Ovary (tissue), 9 donors: ENCODE results near the gene AQP2. TPM values are rescaled to one million over a fixed set of nuclear protein-coding genes. Genes with fewer than 3 reads are reported as not detected.
"Not testable (repeated sequence)": the region's sequence is repeated elsewhere in the genome, so short reads cannot be mapped to it uniquely, and the experiment has no call there.

Source experiments
- DNase-seq, 5 donors: peaks; one replicate each; pipeline ENCODE4 v3.0.0-alpha.2; 2019 to 2020
- H3K27ac ChIP-seq, 2 donors: fragments of 200-600 bp; one replicate each; pipeline versions ENCODE4 v1.5.1 to v1.8.0; 2019 to 2022
- H3K27me3 ChIP-seq: fragments of 200-600 bp; one replicate; pipeline ENCODE4 v1.8.0; 2022
- H3K36me3 ChIP-seq: fragments of 200-600 bp; sonication (generic); one replicate; pipeline ENCODE4 v1.5.1; 2019
- H3K4me1 ChIP-seq: one replicate; pipeline ENCODE4 v1.8.1; 2013; ENCODE audit warnings: mild to moderate bottlenecking, moderate library complexity; ENCODE audit not compliant: insufficient read depth
- H3K4me3 ChIP-seq: fragments of 200-600 bp; sonication (generic); one replicate; pipeline ENCODE4 v1.5.1; 2017
- H3K9me3 ChIP-seq, 2 donors: fragments of 200-600 bp in 1 of 2; sonication (generic) in 1 of 2; one replicate each; pipeline versions ENCODE4 v1.5.1 to v1.8.1; 2013 to 2019; ENCODE audit warnings: mild to moderate bottlenecking in 1 of 2, moderate library complexity in 1 of 2
- EP300 ChIP-seq: sonication (generic); formaldehyde crosslinking; IDR thresholded peaks from one replicate; pipeline ENCODE4 v1.6.1; 2017; ENCODE audit warnings: antibody characterized with exemption
- POLR2A ChIP-seq: fragments of 450-650 bp; IDR thresholded peaks from one replicate; pipeline ENCODE4 v1.6.1; 2017; ENCODE audit warnings: antibody characterized with exemption, mild to moderate bottlenecking, moderate library complexity
- WGBS, 3 donors: extraction: QIAGEN DNeasy Blood & Tissue Kit in 1 of 3; methylation state at CpG; one replicate each; pipeline versions ENCODE4 v1.1.5 to v1.1.7; 2013 to 2017; 5-methylcytosine and 5-hydroxymethylcytosine counted together
- intact Hi-C, 4 donors: fragments of 100-400 bp; cut with DNase I; formaldehyde crosslinking; loops; one replicate each; pipeline versions ENCODE4 v1.11.0 to v1.15.1; 2022 to 2023
- polyA plus RNA-seq, 2 donors: library from polyadenylated mRNA; stranded (reverse); fragments of 200-250 nt in 1 of 2; fragments of 350-450 nt in 1 of 2; fragmentation: Illumina TruSeq in 1 of 2; extraction: RNeasy Lipid Tissue Mini Kit (QIAGEN cat#74804) in 1 of 2; gene quantifications; one replicate each; pipeline ENCODE4 v1.2.3, GENCODE V29; 2013 to 2014
- total RNA-seq, 7 donors: library from RNA; depleted of rRNA in 2 of 7; stranded (reverse); fragments of >200 nt in 2 of 7; fragmentation: NEBNext Ultra II Directional in 3 of 7; extraction: Animal tissue kit (Norgen Biotek cat#: 25700) in 3 of 7; gene quantifications; one replicate each; pipeline versions ENCODE4 v1.1.0 to v1.2.4, GENCODE V29; 2016 to 2023
- TF ChIP-seq, protein P1 (sequence below), 3 donors: fragments of 450-650 bp in 2 of 3; fragments of 200-600 bp in 1 of 3; IDR thresholded peaks; one replicate each; pipeline versions ENCODE4 v1.5.1 to v1.8.0; 2016 to 2022; ENCODE audit warnings: antibody characterized with exemption in 3 of 3, mild to moderate bottlenecking in 1 of 3
- donor health status: DM: no; HTN: no; CAD: no; lungs with moderate emphysema.
- donor health status: DM: no; HTN: no; CAD: no.
- donor health status: Bipolar disorder and iron deficiency.
- donor health status: DM: yes; HTN: yes; CAD: no.
- donor health status: DM: no; HTN: no; CAD: no.
- donor health status: DM: yes; HTN: yes; CAD: no.

The AQP2 gene
- total and polyA plus RNA-seq, 9 donors, result 0.11 to 3.7 (median 2.1) TPM; not detected in 6

DNA sequence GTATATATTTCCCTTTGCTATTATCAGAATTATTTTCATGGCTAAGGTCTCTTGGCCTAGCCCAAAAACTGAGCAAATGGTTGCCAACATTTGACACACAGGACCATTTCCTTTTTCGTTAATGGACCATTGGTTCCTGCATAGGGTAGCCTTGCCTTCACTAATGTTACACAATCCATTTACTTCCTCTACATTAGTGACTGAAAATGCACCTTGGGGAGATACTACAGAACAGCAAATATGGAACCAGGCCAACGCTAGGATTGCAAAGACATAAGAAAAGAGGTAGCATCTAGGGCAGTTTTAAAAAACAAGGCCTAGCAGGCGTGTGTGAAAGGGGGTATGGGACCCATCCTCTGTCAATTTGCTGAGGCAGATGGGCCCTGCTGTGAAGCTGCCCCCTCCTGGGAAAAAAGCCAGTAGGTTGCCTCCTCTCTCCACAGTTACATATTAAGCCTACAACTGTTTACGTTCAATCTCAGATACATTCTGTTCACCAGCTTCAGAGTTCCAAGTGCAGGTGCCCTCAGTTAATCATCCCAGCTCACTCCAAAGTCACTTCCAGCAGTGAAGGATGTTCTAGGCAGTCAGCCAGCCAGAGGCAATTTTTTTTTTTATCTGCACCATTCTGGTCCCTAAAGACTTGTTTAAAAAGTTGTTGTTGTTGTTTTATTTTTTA lies 37.2 kb downstream of the AQP2 start:
- no peaks in the 10 kb centered on the region for H3K9me3 ChIP-seq
- intact Hi-C loops, result no loop called here
- TF ChIP-seq EP300 (no peak), POLR2A (no peak)
- TF ChIP-seq, protein P1, sequence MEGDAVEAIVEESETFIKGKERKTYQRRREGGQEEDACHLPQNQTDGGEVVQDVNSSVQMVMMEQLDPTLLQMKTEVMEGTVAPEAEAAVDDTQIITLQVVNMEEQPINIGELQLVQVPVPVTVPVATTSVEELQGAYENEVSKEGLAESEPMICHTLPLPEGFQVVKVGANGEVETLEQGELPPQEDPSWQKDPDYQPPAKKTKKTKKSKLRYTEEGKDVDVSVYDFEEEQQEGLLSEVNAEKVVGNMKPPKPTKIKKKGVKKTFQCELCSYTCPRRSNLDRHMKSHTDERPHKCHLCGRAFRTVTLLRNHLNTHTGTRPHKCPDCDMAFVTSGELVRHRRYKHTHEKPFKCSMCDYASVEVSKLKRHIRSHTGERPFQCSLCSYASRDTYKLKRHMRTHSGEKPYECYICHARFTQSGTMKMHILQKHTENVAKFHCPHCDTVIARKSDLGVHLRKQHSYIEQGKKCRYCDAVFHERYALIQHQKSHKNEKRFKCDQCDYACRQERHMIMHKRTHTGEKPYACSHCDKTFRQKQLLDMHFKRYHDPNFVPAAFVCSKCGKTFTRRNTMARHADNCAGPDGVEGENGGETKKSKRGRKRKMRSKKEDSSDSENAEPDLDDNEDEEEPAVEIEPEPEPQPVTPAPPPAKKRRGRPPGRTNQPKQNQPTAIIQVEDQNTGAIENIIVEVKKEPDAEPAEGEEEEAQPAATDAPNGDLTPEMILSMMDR (IDR thresholded peaks at IDR 0.05), result no peak
- H3K4me1 ChIP-seq, result no peaks in the 10 kb centered on the region
- no peaks in the 10 kb centered on the region for H3K36me3 ChIP-seq
- H3K27ac ChIP-seq, result no peak overlapping the region
- DNase-seq, result no peak
- no peaks in the 10 kb centered on the region for H3K27me3 ChIP-seq
- no peak overlapping the region for H3K4me3 ChIP-seq
- WGBS, 3 donors, result 80 to 82% (median 81%) methylated on average over 4 of the region's 4 CpGs

DNA sequence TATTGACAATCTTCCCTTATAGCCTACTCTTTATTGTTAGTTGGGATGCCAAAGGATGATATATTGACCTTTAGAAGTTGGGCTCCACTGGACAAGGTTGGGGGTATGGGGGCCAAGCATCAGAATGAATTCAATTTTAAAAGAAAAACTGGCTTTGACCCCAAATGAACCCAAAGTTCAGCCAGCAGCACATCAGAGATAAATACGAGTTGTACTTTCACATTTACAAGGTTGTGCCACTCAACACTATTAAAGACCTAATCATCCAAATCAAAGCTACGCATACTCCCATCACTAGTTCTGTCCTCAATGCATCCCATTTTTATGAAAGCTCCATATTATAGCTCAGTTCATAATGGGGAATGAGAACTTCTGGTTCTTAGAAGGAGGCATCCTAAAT lies 38.9 kb downstream of the AQP2 start:
- not testable (repeated sequence) for H3K9me3 ChIP-seq

DNA sequence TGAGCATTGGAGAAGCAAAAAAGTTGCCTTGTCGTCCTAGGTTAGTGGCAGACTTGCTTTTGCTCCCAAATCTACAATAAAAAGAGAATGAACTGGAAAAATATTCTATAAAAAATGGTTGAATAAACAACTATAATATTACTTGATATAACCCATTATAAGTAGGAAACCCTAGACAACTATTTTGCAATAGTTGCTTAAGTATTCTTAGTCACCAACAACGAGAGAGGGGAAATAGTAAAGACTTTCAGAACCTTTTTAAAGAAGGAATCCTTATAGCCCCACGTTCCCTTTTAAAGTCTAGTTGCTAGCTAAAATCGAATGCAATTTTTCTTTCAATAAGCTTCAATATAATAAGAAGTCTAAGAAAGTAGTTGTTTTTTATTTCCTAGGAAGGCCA lies 39.7 kb downstream of the AQP2 start:
- Histone ChIP-seq H3K27ac (no peak overlapping the region), H3K4me1 (no peaks in the 10 kb centered on the region), H3K36me3 (no peaks in the 10 kb centered on the region), H3K4me3 (no peak overlapping the region), H3K27me3 (no peaks in the 10 kb centered on the region), H3K9me3 (no peaks in the 10 kb centered on the region)
- 87 to 89% (median 87%) methylated on average over 4 of the region's 4 CpGs for WGBS, 3 donors
- intact Hi-C loops, result no loop called here
- DNase-seq, result no peak
- TF ChIP-seq, protein P1 (IDR thresholded peaks at IDR 0.05), result no peak
- no peak for TF ChIP-seq POLR2A
- no peak for TF ChIP-seq EP300

More for the DNA sequence above, 38.9 kb downstream of the AQP2 start:
- H3K36me3 ChIP-seq, H3K27me3 ChIP-seq, intact Hi-C loops, DNase-seq, H3K4me1 ChIP-seq, H3K4me3 ChIP-seq, H3K27ac ChIP-seq: not testable (repeated sequence)
- WGBS, 3 donors, result 94 to 98% (median 96%) methylated on average over 2 of the region's 2 CpGs

DNA sequence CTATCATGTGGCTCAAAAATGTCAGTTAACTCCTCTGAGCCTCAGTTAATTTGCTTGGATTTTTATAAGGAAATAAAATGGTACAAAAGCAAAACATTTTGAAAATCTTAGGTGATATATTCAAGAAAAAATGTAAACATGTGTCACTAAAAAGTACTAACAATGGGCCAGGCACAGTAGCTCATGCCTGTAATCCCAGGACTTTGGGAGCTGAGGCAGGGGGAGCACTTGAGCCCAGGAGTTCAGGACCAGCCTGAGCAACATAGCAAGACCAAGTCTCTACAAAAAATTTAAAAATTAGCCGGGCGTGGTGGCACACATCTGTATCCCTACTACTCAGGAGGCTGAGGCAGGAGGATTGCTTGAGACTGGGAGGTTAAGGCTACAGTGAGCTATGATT lies 47.9 kb downstream of the AQP2 start:
- Histone ChIP-seq H3K9me3 (no peaks in the 10 kb centered on the region), H3K27me3 (no peaks in the 10 kb centered on the region), H3K36me3 (no peaks in the 10 kb centered on the region), H3K27ac (no peak overlapping the region), H3K4me3 (no peak overlapping the region), H3K4me1 (no peaks in the 10 kb centered on the region)
- DNase-seq, result no peak
- intact Hi-C loops, result no loop called here
- whole genome bisulfite sequencing, 3 donors, result 72 to 80% (median 74%) methylated on average over 2 of the region's 2 CpGs
- TF ChIP-seq, protein P1 (IDR thresholded peaks at IDR 0.05), result no peak

DNA sequence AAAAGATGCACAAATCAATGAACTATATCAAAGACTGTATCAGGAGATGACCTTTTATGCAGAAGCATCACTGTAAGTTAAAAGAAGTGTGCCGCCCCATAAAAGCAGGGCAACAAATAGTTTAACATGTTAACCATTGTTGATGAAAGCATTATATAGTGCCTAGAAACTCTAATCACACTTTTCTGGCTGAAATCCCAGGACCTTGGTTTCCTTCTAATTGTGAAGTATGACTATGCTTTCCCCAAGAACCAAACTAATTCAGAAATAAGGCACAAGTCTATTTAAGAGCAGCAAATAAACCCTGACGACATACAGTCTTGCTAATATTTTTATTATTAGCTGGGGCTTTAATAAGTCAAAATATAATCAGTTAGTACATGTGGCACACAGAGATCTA lies 53.1 kb downstream of the AQP2 start:
- no peaks in the 10 kb centered on the region for H3K36me3 ChIP-seq
- no peak for TF ChIP-seq EP300
- TF ChIP-seq, protein P1 (IDR thresholded peaks at IDR 0.05), result no peak
- TF ChIP-seq POLR2A, result no peak
- no peak overlapping the region for H3K4me3 ChIP-seq
- WGBS, 3 donors, result 69 to 76% (median 70%) methylated on average over 2 of the region's 2 CpGs
- no peak overlapping the region for H3K27ac ChIP-seq
- no peaks in the 10 kb centered on the region for H3K27me3 ChIP-seq
- no peaks in the 10 kb centered on the region for H3K9me3 ChIP-seq
- no peak for DNase-seq
- no peaks in the 10 kb centered on the region for H3K4me1 ChIP-seq
- intact Hi-C loops, result no loop called here
